ENCODE results near the gene SMAD4. TPM values are rescaled to one million over a fixed set of nuclear protein-coding genes. Genes with fewer than 3 reads are reported as not detected.

SMAD4 gene
- total RNA-seq, 1 experiment from 2014 or later: 48.8 TPM

DNA sequence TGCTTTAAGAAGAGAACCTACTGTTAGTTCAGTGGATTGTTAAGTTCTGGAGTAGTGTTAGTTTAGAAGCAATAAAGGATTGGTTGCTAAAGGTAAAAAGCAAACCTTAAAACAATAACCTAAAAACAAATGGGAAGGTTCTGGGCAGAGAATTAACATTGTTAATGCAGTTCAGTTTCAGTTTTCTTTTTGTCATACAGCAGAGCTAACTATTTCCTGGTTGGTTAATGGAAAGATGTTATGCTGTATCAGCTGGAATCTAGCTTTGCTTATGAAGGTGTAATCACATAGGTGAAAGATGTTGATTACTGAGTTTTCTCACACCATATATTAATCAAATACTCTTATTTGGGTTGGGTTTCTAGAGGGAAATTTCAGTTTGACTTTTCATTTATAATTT is 23.8 kb downstream of the SMAD4 start:
- intact Hi-C loops (cut with micrococcal nuclease; ENCODE audit: unreplicated experiment): no loop called here
- Histone ChIP-seq H3K36me3 (ENCODE audit: control insufficient read depth, insufficient read depth, low read length) (no peaks in the 10 kb centered on the region), H3K9me3 (no peaks in the 10 kb centered on the region), H3K27me3 (replicated peaks; ENCODE audit: control insufficient read depth, insufficient read depth, low read length) (no peaks in the 10 kb centered on the region), H3K4me1 (no peaks in the 10 kb centered on the region), H3K4me3 (ENCODE audit: low read depth, low read length) (no peak overlapping the region)
- DNase-seq: no peak
- Mint-ChIP-seq H3K4me1 (ENCODE audit: low read depth, unreplicated experiment) (no peaks in the 10 kb centered on the region), H3K27me3 (ENCODE audit: insufficient read depth, unreplicated experiment) (no peaks in the 10 kb centered on the region), H3K4me3 (ENCODE audit: unreplicated experiment) (no peak overlapping the region), H3K36me3 (ENCODE audit: insufficient read depth, unreplicated experiment) (peaks cover 16% of the 10 kb centered on the region), H3K9me3 (ENCODE audit: unreplicated experiment) (no peaks in the 10 kb centered on the region), H3K27ac (ENCODE audit: unreplicated experiment) (no peak overlapping the region)
- POLR2A ChIA-PET: no interaction called here
- TF ChIP-seq, protein P1, sequence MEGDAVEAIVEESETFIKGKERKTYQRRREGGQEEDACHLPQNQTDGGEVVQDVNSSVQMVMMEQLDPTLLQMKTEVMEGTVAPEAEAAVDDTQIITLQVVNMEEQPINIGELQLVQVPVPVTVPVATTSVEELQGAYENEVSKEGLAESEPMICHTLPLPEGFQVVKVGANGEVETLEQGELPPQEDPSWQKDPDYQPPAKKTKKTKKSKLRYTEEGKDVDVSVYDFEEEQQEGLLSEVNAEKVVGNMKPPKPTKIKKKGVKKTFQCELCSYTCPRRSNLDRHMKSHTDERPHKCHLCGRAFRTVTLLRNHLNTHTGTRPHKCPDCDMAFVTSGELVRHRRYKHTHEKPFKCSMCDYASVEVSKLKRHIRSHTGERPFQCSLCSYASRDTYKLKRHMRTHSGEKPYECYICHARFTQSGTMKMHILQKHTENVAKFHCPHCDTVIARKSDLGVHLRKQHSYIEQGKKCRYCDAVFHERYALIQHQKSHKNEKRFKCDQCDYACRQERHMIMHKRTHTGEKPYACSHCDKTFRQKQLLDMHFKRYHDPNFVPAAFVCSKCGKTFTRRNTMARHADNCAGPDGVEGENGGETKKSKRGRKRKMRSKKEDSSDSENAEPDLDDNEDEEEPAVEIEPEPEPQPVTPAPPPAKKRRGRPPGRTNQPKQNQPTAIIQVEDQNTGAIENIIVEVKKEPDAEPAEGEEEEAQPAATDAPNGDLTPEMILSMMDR (IDR thresholded peaks at IDR 0.05; ENCODE audit: insufficient read depth in 1 of 2, low read depth in 1 of 2, low read length in 1 of 2, severe bottlenecking in 1 of 2, unreplicated experiment in 1 of 2): no peak
- no TSS peak for BruUV-seq (replicated peaks)
- CTCF ChIA-PET: no interaction called here

DNA sequence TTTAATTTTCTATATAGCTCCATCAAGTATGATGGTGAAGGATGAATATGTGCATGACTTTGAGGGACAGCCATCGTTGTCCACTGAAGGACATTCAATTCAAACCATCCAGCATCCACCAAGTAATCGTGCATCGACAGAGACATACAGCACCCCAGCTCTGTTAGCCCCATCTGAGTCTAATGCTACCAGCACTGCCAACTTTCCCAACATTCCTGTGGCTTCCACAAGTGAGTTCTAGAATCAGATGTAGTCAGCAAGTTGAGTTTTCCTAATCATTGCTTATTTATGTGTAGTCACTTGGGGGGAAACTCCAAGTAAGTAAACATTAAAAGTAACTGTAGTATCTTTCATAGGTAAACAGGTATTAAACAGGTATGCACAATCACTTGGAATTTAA is 24.8 kb downstream of the SMAD4 start:
- no peaks in the 10 kb centered on the region for H3K4me1 Mint-ChIP-seq (ENCODE audit: low read depth, unreplicated experiment)
- Histone ChIP-seq H3K27me3 (replicated peaks; ENCODE audit: control insufficient read depth, insufficient read depth, low read length) (no peaks in the 10 kb centered on the region), H3K9me3 (no peaks in the 10 kb centered on the region), H3K4me3 (ENCODE audit: low read depth, low read length) (no peak overlapping the region), H3K36me3 (ENCODE audit: control insufficient read depth, insufficient read depth, low read length) (no peaks in the 10 kb centered on the region), H3K4me1 (no peaks in the 10 kb centered on the region)
- intact Hi-C loops (cut with micrococcal nuclease; ENCODE audit: unreplicated experiment): no loop called here
- H3K27ac Mint-ChIP-seq (ENCODE audit: unreplicated experiment): no peak overlapping the region
- POLR2A ChIA-PET: no interaction called here
- H3K27me3 Mint-ChIP-seq (ENCODE audit: insufficient read depth, unreplicated experiment): no peaks in the 10 kb centered on the region
- H3K4me3 Mint-ChIP-seq (ENCODE audit: unreplicated experiment): no peak overlapping the region
- peaks cover 16% of the 10 kb centered on the region for H3K36me3 Mint-ChIP-seq (ENCODE audit: insufficient read depth, unreplicated experiment)
- no peak for DNase-seq
- BruUV-seq (replicated peaks): no TSS peak
- H3K9me3 Mint-ChIP-seq (ENCODE audit: unreplicated experiment): no peaks in the 10 kb centered on the region
- CTCF ChIA-PET: no interaction called here
- TF ChIP-seq, protein P1 (IDR thresholded peaks at IDR 0.05; ENCODE audit: insufficient read depth in 1 of 2, low read depth in 1 of 2, low read length in 1 of 2, severe bottlenecking in 1 of 2, unreplicated experiment in 1 of 2): no peak

DNA sequence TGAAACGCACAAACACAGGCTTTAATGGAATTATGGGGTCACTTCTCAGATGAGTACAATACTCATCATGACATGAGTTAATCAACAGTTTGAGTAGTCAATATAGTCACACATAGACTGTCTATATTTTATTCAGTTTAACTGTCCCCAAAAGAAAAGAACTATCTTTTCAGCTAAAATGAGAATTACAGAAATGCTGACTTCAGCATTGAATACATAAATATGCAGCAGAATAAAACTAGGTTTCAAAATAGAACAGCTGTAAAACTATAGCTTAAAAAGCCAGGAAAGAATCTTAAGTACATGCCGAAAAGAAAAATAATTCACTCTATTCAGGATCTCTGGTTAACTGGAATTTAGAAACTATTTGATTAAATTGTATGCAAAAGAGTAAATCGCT is 30.0 kb downstream of the SMAD4 start:
- no peak overlapping the region for H3K27ac Mint-ChIP-seq (ENCODE audit: unreplicated experiment)
- no peaks in the 10 kb centered on the region for H3K27me3 Mint-ChIP-seq (ENCODE audit: insufficient read depth, unreplicated experiment)
- DNase-seq: no peak
- CTCF ChIA-PET: no interaction called here
- no TSS peak for BruUV-seq (replicated peaks)
- Histone ChIP-seq H3K36me3 (ENCODE audit: control insufficient read depth, insufficient read depth, low read length) (no peaks in the 10 kb centered on the region), H3K4me1 (no peaks in the 10 kb centered on the region), H3K4me3 (ENCODE audit: low read depth, low read length) (no peak overlapping the region), H3K27me3 (replicated peaks; ENCODE audit: control insufficient read depth, insufficient read depth, low read length) (no peaks in the 10 kb centered on the region), H3K9me3 (no peaks in the 10 kb centered on the region)
- intact Hi-C loops (cut with micrococcal nuclease; ENCODE audit: unreplicated experiment): no loop called here
- H3K4me3 Mint-ChIP-seq (ENCODE audit: unreplicated experiment): no peak overlapping the region
- no peaks in the 10 kb centered on the region for H3K4me1 Mint-ChIP-seq (ENCODE audit: low read depth, unreplicated experiment)
- no peaks in the 10 kb centered on the region for H3K9me3 Mint-ChIP-seq (ENCODE audit: unreplicated experiment)
- POLR2A ChIA-PET: no interaction called here
- H3K36me3 Mint-ChIP-seq (ENCODE audit: insufficient read depth, unreplicated experiment): peaks cover 23% of the 10 kb centered on the region
- TF ChIP-seq, protein P1 (IDR thresholded peaks at IDR 0.05; ENCODE audit: insufficient read depth in 1 of 2, low read depth in 1 of 2, low read length in 1 of 2, severe bottlenecking in 1 of 2, unreplicated experiment in 1 of 2): no peak

Data from Caco-2 (cell line).